CD4-positive, alpha-beta T cell treated with Interleukin-17A for 4 hours (primary cell): ENCODE data around the gene CACNA2D1.
"Not testable (repeated sequence)": the region's sequence is repeated elsewhere in the genome, so short reads cannot be mapped to it uniquely, and the experiment has no call there.

ENCODE experiments used
- DNase-seq: peaks from one replicate; pipeline ENCODE4 v3.0.0-alpha.2; 2020; ENCODE audit warnings: mixed read lengths

CACNA2D1 gene

DNA sequence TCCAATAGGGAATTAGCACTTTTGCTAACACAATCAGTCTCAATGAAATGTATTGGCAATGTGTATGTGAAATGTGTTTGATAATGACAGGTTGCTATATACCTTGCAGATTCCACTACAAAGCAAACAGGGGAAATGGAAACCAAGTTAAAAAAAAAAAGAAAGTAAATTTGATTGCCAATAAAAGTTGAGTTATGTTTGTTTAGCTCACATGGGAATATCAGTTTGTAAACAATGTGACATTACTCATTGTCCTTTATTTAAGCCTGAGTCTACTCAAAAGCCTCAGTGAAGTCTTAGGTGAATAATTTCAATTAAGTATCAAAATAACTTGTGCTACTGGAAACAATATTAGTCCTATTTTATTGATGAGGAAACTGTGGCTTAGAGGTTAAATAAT, 285.2 kb downstream of the CACNA2D1 start:
- no peak for DNase-seq

DNA sequence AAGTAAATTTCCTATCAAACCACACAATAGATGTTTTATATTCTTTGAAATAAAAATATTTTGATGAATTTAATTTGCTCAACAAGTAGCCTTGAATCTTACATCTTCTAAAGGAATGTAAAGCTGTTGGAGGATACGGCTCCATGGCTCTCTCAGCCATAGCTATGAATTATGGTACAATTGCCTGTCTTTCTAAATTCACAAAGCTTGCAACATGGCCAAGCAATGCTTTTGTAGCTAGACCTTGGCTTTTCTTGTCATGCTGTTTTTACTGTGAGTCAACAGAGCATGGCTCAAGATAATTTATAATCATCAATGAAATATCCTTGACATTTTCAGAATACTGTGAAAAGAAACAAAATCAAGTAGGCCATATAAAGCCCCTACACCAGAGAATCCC, 286.7 kb downstream of the CACNA2D1 start:
- no peak for DNase-seq

DNA sequence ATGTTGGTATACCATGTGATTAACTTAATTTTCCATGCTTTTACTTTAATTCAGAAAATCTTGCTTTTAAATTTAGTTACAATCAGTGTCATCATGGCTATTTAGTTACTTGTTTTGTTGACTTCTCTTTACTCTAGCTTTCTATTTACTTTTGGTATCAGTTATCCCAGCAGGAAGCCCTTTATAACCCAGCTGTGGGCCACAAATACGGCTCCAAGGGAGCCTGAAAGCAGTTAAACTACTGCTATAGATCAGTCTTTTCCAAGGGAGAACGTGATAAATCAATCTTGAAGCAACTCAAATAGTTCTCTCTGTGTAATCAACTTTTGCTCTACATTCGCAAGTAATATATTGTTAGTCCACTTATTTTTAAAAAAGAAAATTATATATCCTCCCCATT, 287.4 kb downstream of the CACNA2D1 start:
- DNase-seq, result no peak

DNA sequence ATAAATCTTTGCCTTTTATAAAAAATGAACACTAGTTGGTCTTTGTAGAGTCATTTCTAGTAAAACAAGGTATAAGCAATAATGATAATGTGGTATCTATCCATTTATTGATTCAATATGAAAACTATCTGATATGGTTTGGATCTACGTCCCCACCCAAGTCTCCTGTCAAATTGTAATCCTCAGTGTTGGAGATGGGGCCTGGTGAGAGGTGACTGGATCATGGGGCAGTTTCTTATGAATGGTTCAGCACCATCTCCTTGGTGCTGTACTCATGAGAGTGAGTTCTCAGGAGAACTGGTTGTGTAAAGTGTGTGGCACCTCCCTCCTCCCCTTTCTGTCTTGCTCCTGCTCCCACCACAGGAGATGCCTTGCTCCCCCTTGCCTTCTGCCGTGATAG, 288.8 kb downstream of the CACNA2D1 start:
- DNase-seq, result no peak

DNA sequence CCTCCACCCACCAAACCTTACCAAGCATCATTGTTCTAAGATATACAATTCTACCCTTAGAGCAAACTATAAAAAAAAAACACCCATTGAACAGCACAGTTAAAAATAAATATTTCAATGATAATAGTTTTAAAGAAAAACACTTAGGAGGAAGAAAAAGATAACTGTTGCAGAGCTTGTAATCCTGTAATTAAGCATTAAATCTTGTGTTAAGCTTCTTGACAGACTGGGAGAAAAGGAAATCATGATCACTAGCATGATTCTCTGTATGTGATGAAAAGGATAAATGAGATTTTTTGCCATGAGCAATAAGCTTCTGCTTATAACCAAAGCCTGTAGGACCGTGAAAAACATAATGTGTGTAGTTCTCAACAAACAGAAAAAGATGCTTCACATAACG, 289.8 kb downstream of the CACNA2D1 start:
- DNase-seq, result no peak

DNA sequence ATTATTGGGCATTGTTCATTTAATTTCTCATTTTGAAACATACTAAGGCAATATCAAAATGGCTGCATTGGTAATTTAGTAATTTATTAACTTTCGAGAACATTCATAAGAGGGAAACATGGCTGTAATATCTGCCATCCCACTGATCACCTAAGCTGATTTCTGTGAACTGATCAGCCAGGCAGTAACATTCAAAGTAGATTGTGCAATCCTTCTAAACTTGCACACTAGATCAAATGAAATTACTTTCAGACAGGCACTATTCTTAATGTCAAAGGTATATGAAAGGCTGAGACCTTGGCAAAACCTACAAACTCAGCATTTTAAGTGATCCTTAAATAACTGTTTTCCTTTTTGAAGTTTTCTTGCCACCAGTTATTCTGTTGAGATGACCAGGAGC, 290.7 kb downstream of the CACNA2D1 start:
- no peak for DNase-seq

DNA sequence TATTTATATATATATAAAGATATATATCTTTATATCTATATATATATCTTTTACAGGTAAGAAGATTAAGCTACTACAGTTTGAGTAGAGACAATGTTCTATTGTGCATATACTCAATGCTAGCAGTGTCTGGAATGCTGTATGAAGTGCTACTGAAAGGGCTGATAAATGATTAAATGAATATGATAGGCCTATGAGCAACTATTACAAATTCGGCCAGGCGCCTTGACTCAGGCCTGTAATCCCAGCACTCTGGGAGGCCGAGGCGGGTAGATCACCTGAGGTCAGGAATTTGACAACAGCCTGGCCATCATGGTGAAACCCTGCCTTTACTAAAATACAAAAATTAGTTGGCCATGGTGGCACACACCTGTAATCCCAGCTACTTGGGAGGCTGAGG, 297.1 kb downstream of the CACNA2D1 start:
- no peak for DNase-seq

DNA sequence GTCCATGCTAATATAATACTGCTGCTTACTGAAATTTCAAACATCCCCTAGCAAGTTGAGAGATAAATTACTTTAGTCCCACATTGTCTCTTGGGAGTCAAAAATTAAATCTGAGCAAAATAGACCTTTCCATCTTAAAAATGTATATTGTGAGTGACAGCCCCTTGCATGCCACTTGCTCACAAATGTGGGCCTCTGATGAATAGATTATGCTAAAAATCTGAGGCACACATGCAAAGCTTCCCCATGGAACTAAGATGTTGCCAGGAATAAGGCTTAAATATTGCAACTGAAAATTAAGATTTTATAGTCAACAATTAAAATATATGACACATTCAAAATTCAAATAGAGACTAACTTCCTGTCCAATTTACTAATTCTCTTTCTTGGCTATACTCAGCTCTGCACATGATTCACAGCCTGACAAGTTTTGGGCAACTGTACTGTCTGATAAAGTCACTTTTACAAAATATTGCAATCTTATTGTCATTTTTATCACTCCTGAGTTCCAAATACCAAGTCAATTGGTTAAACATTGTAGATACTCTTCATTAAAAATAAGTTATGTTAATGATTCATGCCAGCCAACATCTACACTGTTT, 301.2 kb downstream of the CACNA2D1 start:
- no peak for DNase-seq

DNA sequence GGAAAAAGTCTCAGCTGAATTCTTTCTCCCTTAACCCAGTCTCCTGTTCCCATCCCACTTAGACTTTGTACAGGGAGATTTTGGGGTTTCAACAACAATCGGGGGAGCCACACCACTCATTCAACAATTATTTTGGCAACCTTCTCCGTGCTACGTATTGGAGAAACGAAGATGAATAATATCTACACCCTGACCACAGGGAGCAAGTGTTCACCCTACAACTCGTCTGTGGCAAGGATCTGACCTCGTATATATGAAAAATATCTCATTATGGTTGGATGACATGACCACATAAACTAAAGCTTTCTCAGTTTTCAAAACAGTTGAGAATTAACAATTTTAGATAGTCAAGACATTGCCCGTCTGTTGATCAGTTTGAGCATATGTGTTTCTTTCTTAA, 302.1 kb downstream of the CACNA2D1 start:
- DNase-seq, result no peak

DNA sequence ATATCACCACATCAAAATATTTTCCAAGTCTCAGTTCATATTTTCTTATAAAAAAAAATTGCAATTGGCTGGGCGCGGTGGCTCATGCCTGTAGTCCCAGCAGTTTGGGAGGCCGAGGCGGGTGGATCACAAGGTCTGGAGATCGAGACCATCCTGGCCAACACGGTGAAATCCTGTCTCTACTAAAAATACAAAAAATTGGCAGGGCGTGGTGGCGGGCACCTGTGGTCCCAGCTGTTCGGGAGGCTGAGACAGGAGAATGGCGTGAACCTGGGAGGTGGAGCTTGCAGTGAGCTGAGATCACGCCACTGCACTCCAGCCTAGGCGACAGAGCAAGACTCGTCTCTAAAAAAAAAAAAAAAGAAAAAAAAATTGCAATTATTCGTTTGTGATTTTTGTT, 303.0 kb downstream of the CACNA2D1 start:
- not testable (repeated sequence) for DNase-seq

DNA sequence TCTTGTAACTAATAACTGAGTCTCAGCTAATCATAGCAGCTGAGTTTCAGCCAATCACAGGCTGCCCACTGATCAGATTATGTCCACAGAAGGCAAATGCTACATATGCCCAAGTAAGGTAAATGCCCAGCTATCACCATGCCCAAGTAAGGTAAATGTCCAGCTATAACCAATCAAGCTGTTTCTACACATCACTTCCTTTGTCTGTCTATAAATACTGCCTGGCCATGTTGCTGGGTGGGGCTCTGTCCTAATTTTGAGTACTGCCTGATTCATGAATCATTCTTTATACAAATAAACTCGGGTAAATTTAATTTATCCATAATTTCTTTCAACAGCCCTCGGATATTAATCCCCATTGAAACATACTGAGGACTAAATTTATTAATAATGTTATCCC, 312.4 kb downstream of the CACNA2D1 start:
- no peak for DNase-seq

DNA sequence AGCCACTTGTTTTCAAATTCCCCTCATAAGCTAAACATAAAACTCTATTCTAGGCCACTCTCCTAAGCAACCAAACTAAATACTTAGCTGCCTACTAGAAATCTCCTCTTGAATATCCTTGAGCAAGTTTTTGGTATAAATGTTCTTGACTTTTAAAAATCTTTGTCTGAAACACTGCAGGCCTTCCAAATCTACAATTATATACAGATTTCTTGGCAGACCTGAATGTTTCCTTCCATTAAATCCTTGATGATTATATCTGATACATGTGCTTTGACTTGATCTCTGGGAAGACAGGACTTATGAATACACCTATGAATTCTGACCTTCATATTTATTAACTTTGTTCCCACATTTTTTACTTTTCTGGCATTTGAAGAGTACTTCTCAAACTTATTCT, 314.5 kb downstream of the CACNA2D1 start:
- no peak for DNase-seq

DNA sequence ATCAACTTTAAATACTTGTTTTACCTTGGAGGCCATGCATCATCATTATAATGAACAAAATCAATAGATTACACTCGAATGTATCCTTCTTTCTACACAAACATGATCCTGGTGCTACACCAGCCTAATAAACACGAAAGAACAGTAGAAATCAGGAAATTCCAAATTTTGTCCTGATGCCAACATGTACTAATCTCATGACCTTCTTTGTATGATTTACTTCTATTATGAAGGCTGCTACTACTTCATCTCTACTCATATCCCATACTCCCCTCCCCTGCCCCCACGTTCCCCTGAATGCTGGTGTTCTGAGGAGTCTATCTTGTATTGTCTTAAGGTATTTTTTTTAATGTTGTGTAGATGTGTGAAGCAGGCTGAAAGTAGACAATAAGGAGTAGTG, 315.0 kb downstream of the CACNA2D1 start:
- no peak for DNase-seq

DNA sequence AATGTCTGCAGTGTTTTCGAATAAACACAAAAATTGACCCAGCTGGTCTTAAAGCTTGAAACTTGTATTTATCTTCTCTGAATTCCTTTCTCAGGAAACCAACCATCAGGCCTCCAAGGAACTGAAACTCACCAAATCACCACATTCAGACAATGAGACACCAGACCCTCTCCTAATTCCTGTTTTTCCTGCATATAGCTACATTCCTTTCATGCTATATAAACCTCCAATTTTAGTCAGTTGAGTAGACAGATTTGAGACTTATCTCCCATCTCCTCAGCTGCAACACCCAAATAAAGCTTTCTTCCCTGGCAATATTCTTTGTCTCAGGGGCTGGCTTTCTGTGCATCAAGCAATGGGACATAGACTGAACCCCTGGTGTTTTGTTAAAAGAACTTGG, 317.0 kb downstream of the CACNA2D1 start:
- DNase-seq, result no peak

DNA sequence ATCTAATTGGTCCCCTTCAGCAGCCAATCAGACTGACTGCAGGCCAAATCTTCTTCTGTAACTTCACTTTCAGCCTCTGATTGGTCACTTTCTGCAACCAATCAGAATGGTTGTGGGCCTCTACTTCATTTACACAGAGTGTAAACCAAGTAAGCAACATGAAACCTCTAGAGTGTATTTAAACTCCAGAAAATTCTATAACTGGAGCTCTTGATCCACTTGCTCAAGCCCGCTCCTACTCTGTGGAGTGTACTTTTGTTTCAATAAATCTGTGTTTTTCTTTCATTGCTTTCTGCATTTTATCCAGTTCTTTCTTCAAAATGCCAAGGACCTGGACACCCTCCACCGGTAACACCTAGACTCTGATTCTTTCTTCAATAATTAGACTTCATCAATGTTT, 319.1 kb downstream of the CACNA2D1 start:
- DNase-seq, result no peak

DNA sequence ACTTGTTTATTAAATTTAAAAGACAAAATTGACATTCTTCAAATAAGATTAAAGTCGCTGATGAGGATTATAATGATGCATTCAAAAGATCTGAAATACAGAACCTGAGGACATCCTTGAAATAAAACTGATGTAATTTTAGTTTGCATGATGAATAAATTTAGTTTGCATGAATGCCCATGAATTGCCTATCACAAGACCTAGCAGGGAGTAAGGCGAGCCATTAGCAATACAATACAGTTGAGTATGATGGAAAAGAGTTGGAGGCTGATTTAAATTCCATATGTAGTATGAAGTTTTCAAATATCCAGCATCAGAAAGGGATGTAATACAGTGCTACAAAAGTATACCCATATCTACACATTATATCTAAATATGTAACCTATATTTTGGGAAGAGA, 321.3 kb downstream of the CACNA2D1 start:
- DNase-seq, result no peak

DNA sequence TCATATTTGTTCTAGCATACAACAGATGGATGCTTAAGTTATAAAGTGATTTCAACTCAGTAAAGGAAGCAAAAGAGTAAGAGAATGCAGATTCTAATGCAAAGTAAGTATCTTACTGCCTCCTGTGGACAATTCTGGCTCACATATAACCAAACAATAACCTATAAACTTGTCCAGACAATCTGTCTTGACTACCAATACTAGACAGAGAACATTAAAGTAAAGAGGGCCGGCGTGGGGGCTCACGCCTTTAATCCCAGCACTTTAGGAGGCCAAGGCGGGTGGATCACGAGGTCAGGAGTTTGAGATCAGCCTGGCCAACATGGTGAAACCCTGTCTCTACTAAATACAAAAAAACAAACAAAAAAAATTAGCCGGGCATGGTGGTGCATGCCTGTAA, 329.3 kb downstream of the CACNA2D1 start:
- DNase-seq, result no peak

DNA sequence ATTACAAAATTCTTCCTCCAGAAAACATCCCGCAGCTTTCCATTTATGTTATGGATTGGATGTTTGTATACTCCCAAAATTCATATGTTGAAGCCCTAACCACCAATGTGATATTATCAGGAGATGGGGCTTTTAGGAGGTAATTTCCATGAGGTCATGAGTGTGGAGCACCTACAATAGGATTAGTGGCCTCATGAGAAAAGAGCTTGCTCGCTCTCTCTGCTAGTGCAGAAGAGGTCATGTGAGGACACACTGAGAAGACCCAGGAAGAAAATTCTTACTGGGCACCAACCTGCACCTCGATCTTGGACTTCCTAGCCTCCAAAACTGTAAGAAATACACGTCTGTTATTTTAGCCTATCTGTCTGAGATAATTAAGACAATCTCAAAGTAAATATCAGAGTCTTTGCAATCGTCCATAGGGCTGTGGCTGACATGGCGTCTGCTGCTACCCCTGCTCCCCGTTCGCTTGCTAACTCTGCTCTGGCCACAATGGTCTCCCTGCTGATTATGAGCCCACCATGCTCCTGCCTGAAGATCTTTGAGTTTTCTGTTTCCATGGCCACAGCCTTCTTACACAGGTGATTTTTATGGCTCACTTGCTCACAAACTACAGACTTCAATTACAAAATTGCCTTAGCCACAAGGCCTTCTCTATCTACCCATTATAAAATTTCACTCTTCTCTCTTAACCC, 333.3 kb downstream of the CACNA2D1 start:
- DNase-seq, result no peak

DNA sequence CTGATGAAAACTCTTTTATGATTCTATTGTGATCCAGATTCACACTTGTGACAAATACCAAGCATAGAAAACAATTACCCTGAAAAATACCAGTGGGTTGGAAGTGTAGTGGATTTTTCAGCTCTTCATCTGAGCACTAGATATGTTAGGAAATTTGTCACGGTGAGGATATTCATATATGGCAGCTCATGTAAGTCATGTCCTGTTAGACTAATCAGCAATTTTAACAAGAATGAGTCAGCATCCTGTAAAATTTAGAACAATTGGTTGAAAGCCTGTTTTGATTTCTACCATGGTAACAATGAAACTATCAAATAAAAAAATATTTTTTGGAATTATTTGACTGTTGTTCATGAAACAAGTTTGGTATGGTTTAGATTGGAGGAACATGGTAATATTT, 334.3 kb downstream of the CACNA2D1 start:
- no peak for DNase-seq

DNA sequence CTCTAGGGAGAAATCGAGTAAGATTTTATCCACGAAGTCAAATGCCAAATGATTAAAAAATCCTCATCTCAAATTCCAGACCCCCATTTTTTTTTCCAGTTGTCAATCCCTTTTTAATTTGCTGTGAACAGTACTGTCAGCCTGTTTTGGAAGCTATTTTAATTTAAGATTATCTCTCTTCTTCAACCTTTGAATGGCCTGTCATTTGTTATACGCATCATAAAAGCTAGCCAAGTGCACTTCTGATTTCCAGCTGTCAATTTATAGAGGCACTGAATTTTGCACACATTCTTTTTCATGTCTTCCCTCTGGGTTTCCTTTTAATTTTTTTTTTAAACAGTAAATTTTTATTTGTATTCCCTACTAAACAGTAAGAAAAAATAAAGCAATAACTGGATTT, 337.4 kb downstream of the CACNA2D1 start:
- no peak for DNase-seq

DNA sequence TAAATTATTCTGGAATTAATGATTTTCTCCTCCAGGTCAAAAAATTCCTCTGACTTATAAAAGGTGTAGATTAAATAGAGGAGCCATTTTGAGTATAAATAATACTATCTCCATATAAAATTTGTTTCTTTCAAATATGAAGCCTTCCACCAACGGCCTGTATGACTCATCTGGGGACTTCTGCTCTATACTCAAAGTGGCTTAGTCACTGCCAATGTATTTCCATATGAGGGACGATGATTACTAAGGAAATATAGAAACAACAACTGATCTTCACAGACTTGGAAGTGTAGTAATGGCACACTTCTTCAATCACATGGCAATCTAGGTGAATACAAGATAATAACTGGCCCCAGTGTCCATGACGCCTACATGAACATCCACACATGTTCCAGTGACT, 338.1 kb downstream of the CACNA2D1 start:
- no peak for DNase-seq

DNA sequence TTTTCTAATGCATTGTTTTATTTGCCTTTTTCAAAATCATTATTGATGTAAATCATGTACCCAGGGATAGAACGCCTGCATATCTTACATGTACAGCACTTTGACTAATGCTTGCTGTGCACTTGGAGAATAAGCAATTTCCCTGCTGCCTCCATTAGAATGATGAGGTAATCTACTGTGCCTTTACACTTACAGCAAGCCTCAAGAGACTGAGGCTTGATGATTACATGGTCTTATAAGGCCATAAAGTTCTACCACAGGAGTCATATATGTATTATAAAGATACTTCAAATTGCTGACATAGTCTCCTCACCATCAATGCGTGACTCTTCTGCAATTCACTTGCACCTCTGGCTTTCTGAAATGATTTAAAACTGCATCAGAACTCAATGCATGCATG, 345.2 kb downstream of the CACNA2D1 start:
- no peak for DNase-seq

DNA sequence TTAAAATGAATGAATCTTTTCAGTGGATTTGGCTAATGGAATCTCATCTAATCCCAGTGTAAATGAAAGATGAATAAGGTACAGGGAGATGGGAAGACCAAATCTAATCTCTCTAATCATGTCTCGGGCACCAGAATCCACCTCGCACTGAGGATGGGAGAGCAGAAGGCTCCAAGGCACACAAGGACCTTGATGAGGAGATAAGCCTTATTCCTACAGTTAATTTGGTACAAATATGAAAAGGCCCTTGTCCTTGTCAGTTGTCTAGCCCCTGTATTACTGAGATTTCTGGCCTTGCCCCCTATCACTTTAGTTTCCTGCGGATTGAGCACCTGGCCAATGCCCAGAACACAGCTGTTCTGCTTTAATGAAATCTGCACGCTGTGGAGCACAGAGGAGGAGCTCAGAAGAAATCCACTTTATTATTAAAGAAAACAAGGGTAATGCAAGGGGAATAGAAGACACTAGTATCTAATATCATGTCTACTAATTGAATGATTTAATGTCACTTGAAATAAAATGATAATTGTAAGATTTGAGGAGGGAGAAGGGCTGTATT, 352.4 kb downstream of the CACNA2D1 start:
- DNase-seq, result no peak

DNA sequence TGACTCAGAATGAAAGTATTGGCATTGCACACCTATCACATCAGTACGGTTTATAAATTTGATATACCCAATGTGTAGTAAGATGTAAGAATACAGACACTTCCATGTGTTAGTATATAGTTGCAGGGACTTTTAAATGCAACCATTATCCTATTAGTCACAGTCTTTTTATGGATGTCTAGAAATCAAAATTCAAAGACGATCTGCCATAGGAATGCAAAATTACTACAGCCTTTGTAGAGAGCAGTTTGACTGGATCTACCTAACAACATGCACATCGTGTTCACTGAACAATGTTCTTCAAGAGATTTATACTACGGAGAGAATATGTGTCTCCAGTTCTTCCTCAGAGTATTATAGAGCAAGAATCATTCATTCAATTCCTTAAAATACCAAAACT, 356.5 kb downstream of the CACNA2D1 start:
- DNase-seq, result no peak

DNA sequence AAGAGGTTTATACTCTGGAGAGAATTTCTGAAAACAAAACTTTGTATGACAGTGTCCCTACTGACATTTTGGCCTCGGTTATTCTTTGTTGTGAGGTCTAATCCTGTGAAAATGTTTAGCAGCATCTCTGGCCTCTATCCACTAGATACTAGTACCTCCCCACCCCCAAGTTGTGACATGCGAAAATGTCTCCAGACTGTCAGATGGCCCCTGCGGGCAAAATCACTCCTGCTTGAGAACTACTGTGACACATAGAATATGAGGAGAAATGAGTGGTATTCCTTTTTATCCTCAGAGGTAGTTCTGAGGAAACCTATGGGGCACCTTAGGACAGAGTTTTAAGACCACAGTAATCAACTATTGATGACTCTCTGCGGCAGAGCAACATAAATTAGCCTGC, 358.5 kb downstream of the CACNA2D1 start:
- DNase-seq, result no peak
